Neutrophil (primary cell): Measurements from ENCODE around the gene ATP5F1E.

Experiments used
- H3K27ac ChIP-seq: fragments of 200-600 bp; sonication (generic); 2 replicates; pipeline ENCODE4 v1.5.1; 2016; ENCODE audit warnings: mild to moderate bottlenecking, moderate library complexity
- H3K27me3 ChIP-seq: fragments of 200-600 bp; sonication (generic); 2 replicates; pipeline ENCODE4 v1.6.0; 2016; ENCODE audit warnings: mild to moderate bottlenecking
- H3K36me3 ChIP-seq: fragments of 200-600 bp; sonication (generic); 2 replicates; pipeline ENCODE4 v1.5.1; 2017
- H3K4me1 ChIP-seq, 2 experiments: fragments of 200-600 bp in 1 of 2; sonication (generic) in 1 of 2; 1 replicate in 1 of 2; 2 replicates in 1 of 2; pipeline versions ENCODE4 v1.5.1 to v1.6.1; 2013 to 2016; ENCODE audit warnings: low read depth in 1 of 2, low read length in 1 of 2, mild to moderate bottlenecking in 1 of 2, moderate library complexity in 1 of 2; ENCODE audit not compliant: control insufficient read depth in 1 of 2, insufficient read depth in 1 of 2
- H3K4me3 ChIP-seq, 2 experiments: fragments of 200-600 bp in 1 of 2; sonication (generic) in 1 of 2; 1 replicate in 1 of 2; 2 replicates in 1 of 2; pipeline ENCODE4 v1.5.1; 2013 to 2016; ENCODE audit warnings: low read depth in 1 of 2, low read length in 1 of 2, mild to moderate bottlenecking in 1 of 2, moderate library complexity in 1 of 2
- H3K9me3 ChIP-seq: fragments of 200-600 bp; sonication (generic); 2 replicates; pipeline ENCODE4 v1.5.1; 2016
- TF ChIP-seq, protein P1 (sequence below): fragments of 200-600 bp; sonication (generic); IDR thresholded peaks from 2 replicates; pipeline ENCODE4 v1.5.1; 2016; ENCODE audit warnings: antibody characterized with exemption

Gene ATP5F1E

DNA sequence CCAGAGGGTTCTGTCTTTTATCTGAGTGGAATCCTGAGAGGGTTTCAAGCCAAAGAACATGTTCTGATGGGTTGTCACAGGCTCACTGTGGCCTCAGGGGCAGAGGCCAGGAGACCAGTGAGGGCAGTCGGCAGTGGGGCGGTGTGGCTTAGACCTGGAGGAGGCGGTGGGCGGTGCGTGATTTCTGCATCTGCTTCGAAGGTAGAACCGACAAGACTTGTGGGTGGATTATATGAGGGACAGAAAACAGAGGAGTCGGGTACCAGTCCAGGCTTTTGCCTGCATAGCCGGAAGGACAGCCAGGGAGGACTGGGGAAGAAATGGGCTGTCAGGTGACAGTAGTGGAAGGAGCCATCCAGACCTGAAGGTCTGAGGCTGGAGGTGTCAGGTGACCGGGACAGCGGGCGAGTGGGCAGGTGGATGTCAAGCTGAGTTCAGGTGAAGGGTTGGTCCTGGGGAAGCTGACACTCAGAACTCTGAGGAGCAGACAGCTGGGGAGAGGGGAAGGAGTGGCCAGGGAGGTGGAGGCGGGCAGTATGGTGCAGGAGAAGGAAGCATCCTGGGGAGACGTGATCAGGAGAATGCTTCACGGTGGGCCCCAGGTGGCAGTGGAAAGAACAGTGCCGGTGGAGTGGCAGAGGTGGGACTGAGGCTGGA lies 28.2 kb downstream of the ATP5F1E start:
- Histone ChIP-seq H3K36me3 (peaks cover 54% of the 10 kb centered on the region), H3K27ac (peak overlapping the region; percentile 97), H3K4me1 (peaks cover 46 to 56% of the 10 kb centered on the region in 2 experiments), H3K27me3 (no peaks in the 10 kb centered on the region), H3K9me3 (no peaks in the 10 kb centered on the region), H3K4me3 (peak overlapping the region; percentile 86 to 88)
- TF ChIP-seq, protein P1, sequence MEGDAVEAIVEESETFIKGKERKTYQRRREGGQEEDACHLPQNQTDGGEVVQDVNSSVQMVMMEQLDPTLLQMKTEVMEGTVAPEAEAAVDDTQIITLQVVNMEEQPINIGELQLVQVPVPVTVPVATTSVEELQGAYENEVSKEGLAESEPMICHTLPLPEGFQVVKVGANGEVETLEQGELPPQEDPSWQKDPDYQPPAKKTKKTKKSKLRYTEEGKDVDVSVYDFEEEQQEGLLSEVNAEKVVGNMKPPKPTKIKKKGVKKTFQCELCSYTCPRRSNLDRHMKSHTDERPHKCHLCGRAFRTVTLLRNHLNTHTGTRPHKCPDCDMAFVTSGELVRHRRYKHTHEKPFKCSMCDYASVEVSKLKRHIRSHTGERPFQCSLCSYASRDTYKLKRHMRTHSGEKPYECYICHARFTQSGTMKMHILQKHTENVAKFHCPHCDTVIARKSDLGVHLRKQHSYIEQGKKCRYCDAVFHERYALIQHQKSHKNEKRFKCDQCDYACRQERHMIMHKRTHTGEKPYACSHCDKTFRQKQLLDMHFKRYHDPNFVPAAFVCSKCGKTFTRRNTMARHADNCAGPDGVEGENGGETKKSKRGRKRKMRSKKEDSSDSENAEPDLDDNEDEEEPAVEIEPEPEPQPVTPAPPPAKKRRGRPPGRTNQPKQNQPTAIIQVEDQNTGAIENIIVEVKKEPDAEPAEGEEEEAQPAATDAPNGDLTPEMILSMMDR = no peak

DNA sequence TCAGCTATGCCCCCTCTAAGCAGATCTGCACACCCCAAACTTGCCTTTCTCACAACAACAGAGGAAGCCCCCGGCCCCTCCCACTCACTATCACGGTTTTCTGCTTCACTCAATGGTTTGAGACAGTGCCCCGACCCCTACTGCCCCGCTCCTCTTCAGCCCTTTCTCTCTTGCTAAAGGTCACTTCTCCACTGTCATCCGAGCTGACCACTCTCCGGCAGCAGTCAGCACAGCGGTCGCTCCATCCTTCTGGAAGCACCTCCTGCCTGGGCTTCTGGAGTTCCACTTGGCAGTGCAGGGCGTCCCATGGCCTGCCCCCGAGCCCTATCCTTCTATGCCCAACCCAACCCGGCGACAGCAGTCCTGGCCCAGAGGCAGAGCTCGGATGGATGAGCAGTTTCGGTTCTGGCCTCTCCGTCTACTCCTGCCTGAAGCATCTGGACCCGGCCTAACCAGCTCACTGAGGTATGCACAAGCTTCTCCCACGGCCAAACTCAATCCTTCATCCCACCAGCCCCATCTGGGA lies 29.2 kb downstream of the ATP5F1E start:
- TF ChIP-seq, protein P1 = no peak
- Histone ChIP-seq H3K9me3 (no peaks in the 10 kb centered on the region), H3K27me3 (no peaks in the 10 kb centered on the region), H3K36me3 (peaks cover 64% of the 10 kb centered on the region), H3K4me3 (no peak overlapping the region), H3K27ac (peak overlapping the region; percentile 97), H3K4me1 (peaks cover 37 to 47% of the 10 kb centered on the region in 2 experiments)

DNA sequence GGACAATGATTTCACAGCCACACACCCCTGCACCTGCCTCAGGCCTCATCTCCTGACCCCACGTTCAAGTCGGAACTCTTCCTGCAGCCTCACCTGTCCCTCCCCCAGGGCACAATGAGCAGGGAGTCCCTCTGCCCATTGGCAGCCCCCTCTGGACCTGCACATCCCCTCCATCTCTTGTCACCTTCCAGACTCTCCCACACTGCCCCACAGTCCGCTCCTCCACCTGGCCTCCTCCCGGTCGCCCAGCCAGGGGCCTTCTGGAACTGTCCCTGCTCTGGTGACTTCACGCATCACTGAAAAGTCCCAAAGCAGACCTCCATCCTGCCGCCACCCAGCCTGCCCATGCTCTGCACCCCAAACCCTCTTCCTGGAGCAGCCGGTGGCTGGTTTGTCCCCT lies 29.7 kb downstream of the ATP5F1E start:
- Histone ChIP-seq H3K36me3 (peaks cover 70% of the 10 kb centered on the region), H3K27me3 (no peaks in the 10 kb centered on the region), H3K4me3 (no peak overlapping the region), H3K4me1 (peaks cover 34 to 41% of the 10 kb centered on the region in 2 experiments), H3K27ac (peak overlapping the region; percentile 97), H3K9me3 (no peaks in the 10 kb centered on the region)
- TF ChIP-seq, protein P1 = no peak

DNA sequence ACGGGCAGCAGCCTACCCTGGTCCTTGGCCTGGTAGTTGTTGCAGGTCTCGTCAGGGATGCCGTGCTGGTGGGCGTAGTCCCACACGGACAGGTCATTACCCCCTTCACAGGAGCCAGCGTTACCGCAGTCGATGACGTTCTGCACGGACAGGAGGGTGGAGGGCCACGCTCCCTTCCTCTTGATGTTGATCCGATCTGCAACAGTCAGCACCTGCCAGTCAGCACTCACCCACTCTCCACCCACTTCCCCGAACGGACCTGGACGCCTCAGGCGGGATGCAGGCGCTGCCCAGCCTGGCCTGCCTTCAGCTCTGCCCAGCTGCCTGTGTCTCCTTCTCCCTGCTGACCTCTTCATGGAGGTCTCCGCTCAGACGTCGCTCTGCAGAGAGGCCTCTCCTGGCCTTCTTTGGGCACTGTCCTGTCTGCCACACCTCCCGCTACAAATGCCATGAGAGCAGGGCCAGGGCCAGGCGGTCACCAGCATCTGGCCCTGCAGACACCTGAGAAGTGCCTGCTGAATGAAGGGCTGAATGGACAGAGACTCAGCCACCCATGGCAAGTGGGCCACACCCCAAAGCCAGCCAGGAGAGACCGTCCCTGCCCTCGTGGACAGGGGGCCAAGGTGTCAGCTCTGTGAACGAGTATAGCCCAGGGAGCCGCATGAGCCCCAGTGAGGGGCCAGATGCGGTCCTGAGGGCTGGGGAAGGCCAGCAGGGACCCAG lies 30.5 kb downstream of the ATP5F1E start:
- H3K9me3 ChIP-seq = no peaks in the 10 kb centered on the region
- no peaks in the 10 kb centered on the region for H3K27me3 ChIP-seq
- no peak overlapping the region for H3K4me3 ChIP-seq
- no peak overlapping the region for H3K27ac ChIP-seq
- H3K4me1 ChIP-seq = peaks cover 34 to 40% of the 10 kb centered on the region in 2 experiments
- H3K36me3 ChIP-seq = peaks cover 77% of the 10 kb centered on the region
- TF ChIP-seq, protein P1 = no peak

DNA sequence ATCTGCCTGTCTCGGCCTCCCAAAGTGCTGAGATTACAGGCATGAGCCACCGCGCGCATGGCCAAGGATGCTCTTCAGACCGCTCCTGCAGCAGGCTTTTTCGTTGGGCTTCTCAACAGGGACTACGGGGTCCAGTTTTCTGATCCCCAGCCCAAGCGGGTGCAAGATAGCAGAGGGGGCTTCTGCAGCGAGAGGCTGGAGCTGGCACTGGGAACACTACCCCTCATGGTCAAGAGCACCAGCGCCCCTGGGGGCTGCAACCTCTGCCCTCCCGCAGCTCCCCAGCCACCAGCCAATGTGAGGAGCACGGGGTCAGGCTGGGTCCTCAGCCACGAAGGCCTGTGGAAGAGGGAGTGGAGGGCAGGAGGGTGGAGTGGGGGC lies 31.1 kb downstream of the ATP5F1E start:
- peaks cover 32 to 34% of the 10 kb centered on the region in 2 experiments for H3K4me1 ChIP-seq
- H3K36me3 ChIP-seq = peaks cover 83% of the 10 kb centered on the region
- H3K9me3 ChIP-seq = no peaks in the 10 kb centered on the region
- no peaks in the 10 kb centered on the region for H3K27me3 ChIP-seq
- no peak overlapping the region for H3K27ac ChIP-seq
- no peak overlapping the region for H3K4me3 ChIP-seq
- TF ChIP-seq, protein P1 = no peak
